B cell (primary cell): ENCODE measurements around the gene SOX3. TPM values are rescaled to one million over a fixed set of nuclear protein-coding genes. Genes with fewer than 3 reads are reported as not detected.

Experiments used
- ATAC-seq: fragments of 200-7000 bp; cut with Tn5 transposase; one replicate; pipeline ENCODE4 v1.10.0; 2021; ENCODE audit warnings: low read depth, mild to moderate bottlenecking, moderate number of reproducible peaks, moderate library complexity
- CTCF ChIA-PET: fragments of 350-600 bp; sonication (Branson Sonifier 250); formaldehyde crosslinking; loops from one replicate; lab custom pipeline; 2021; ENCODE audit warnings: antibody characterized with exemption, inconsistent platforms; lab: Charles Lee
- POLR2A ChIA-PET: fragments of 350-600 bp; sonication (Branson Sonifier 250); formaldehyde crosslinking; loops from one replicate; lab custom pipeline; 2021; ENCODE audit warnings: antibody characterized with exemption; lab: Charles Lee
- DNase-seq: peaks from one replicate; pipeline ENCODE4 v3.0.0; 2013
- H2AFZ ChIP-seq: 2 replicates; pipeline ENCODE4 v1.6.1; 2012; ENCODE audit warnings: mild to moderate bottlenecking, low read depth, low read length; ENCODE audit not compliant: insufficient read depth, poor library complexity, severe bottlenecking
- H3K27ac ChIP-seq, 2 donors: 1 replicate in 1 of 2; 2 replicates in 1 of 2; pipeline ENCODE4 v1.5.1; 2012 to 2013; ENCODE audit warnings: low read length in 2 of 2, mild to moderate bottlenecking in 2 of 2, moderate library complexity in 1 of 2
- H3K27me3 ChIP-seq, 4 experiments: fragments of 200-600 bp in 1 of 4; sonication (generic) in 1 of 4; replicated peaks in 1 of 4; 1 replicate in 2 of 4; 2 replicates in 2 of 4; pipeline versions ENCODE4 v1.6.1 to v1.7.0; 2013 to 2016; ENCODE audit warnings: low read length in 3 of 4, mild to moderate bottlenecking in 2 of 4, mixed read lengths in 1 of 4, moderate library complexity in 1 of 4; ENCODE audit not compliant: insufficient read depth in 4 of 4, control insufficient read depth in 3 of 4; ENCODE audit errors: control extremely low read depth in 1 of 4
- H3K36me3 ChIP-seq, 2 experiments: replicated peaks in 1 of 2; 1 replicate in 1 of 2; 2 replicates in 1 of 2; pipeline versions ENCODE4 v1.6.1 to v1.7.1; 2013; ENCODE audit warnings: low read length in 1 of 2; ENCODE audit not compliant: insufficient read depth in 2 of 2, control insufficient read depth in 1 of 2; ENCODE audit errors: control extremely low read depth in 1 of 2, extremely low read depth in 1 of 2
- H3K4me1 ChIP-seq, 2 donors: fragments of 200-600 bp in 1 of 2; sonication (generic) in 1 of 2; 1 replicate in 1 of 2; 2 replicates in 1 of 2; pipeline versions ENCODE4 v1.5.1 to v1.6.1; 2013 to 2017; ENCODE audit warnings: low read length in 2 of 2; ENCODE audit not compliant: control insufficient read depth in 2 of 2, insufficient read depth in 2 of 2
- H3K4me2 ChIP-seq: replicated peaks from 2 replicates; pipeline ENCODE3; 2012; ENCODE audit warnings: mild to moderate bottlenecking, low read depth, low read length; ENCODE audit not compliant: poor library complexity, severe bottlenecking
- H3K4me3 ChIP-seq, 5 experiments: fragments of 200-600 bp in 1 of 5; sonication (generic) in 1 of 5; 1 replicate in 3 of 5; 2 replicates in 2 of 5; pipeline versions ENCODE4 v1.5.1 to v1.7.0; 2011 to 2016; ENCODE audit warnings: low read length in 4 of 5, mild to moderate bottlenecking in 4 of 5, low read depth in 2 of 5, control low read depth in 1 of 5, moderate library complexity in 1 of 5; ENCODE audit not compliant: insufficient read depth in 1 of 5; ENCODE audit errors: control extremely low read depth in 1 of 5, extremely low read depth in 1 of 5
- H3K79me2 ChIP-seq: fragments of 200-600 bp; sonication (generic); one replicate; pipeline ENCODE4 v1.6.0; 2016; ENCODE audit warnings: low read length; ENCODE audit not compliant: control insufficient read depth, insufficient read depth
- H3K9ac ChIP-seq: fragments of 200-600 bp; sonication (generic); 2 replicates; pipeline ENCODE4 v1.6.1; 2017; ENCODE audit warnings: mild to moderate bottlenecking, low read length, moderate library complexity
- H3K9me3 ChIP-seq, 3 donors: one replicate each; pipeline versions ENCODE4 v1.6.1 to v1.7.1; 2013; ENCODE audit warnings: low read length in 2 of 3; ENCODE audit not compliant: control insufficient read depth in 2 of 3, insufficient read depth in 1 of 3; ENCODE audit errors: control extremely low read depth in 1 of 3
- H4K20me1 ChIP-seq: 2 replicates; pipeline ENCODE4 v1.6.0; 2012; ENCODE audit warnings: mild to moderate bottlenecking, low read length; ENCODE audit not compliant: insufficient read depth, control insufficient read depth, poor library complexity, severe bottlenecking
- H3K27ac Mint-ChIP-seq: one replicate; pipeline ENCODE4 v1.8.0; 2021; ENCODE audit warnings: mixed read lengths
- H3K27me3 Mint-ChIP-seq: one replicate; pipeline ENCODE4 v1.8.0; 2021; ENCODE audit warnings: mixed read lengths
- H3K4me1 Mint-ChIP-seq: one replicate; pipeline ENCODE4 v1.8.0; 2021; ENCODE audit warnings: mixed read lengths
- H3K4me3 Mint-ChIP-seq: one replicate; pipeline ENCODE4 v1.8.0; 2021; ENCODE audit warnings: mixed read lengths
- H3K9me3 Mint-ChIP-seq: one replicate; pipeline ENCODE4 v1.8.0; 2022; ENCODE audit warnings: mixed read lengths; ENCODE audit not compliant: insufficient read depth
- EZH2 ChIP-seq: IDR thresholded peaks from 2 replicates; pipeline ENCODE4 v1.6.1; 2012; ENCODE audit warnings: borderline replicate concordance, low read depth, mild to moderate bottlenecking, moderate library complexity, low read length; ENCODE audit not compliant: insufficient read depth, poor library complexity, severe bottlenecking
- WGBS: methylation state at CpG from one replicate; pipeline ENCODE4 v1.1.5; 2013; ENCODE audit warnings: missing lambda C conversion rate; ENCODE audit not compliant: insufficient coverage; 5-methylcytosine and 5-hydroxymethylcytosine counted together
- intact Hi-C: fragments of 100-400 bp; cut with micrococcal nuclease; formaldehyde crosslinking; loops from one replicate; pipeline ENCODE4 v1.10.0; 2022
- polyA plus RNA-seq: library from polyadenylated mRNA; depleted of rRNA; stranded (reverse); fragments of >200 nt; gene quantifications from 2 replicates; pipeline ENCODE4 v1.2.3, GENCODE V29; 2012
- total RNA-seq, 2 donors: library from RNA; stranded (reverse); fragments of 120-200 nt in 1 of 2; gene quantifications; 1 replicate in 1 of 2; 2 replicates in 1 of 2; pipeline versions ENCODE4 v1.2.3 to v1.2.4, GENCODE V29; 2013 to 2022
- TF ChIP-seq, protein P1 (sequence below): fragments of 200-600 bp; IDR thresholded peaks from one replicate; pipeline ENCODE4 v1.8.0; 2022; ENCODE audit warnings: antibody characterized with exemption, mild to moderate bottlenecking

The SOX3 gene
- total and polyA plus RNA-seq, 2 donors (not counting 1 experiment from before 2014, with no cell fraction given) = not detected

GRCh38 chrX:140526171-140526570 is 21.3 kb upstream of the SOX3 start:
- intact Hi-C loops = no loop called here
- H3K4me3 Mint-ChIP-seq = no peak overlapping the region
- peaks cover 2% of the 10 kb centered on the region for H3K4me1 Mint-ChIP-seq
- no peaks in the 10 kb centered on the region for H3K79me2 ChIP-seq
- CTCF ChIA-PET = no interaction called here
- no peak overlapping the region for H3K27ac Mint-ChIP-seq
- ATAC-seq (no peak), DNase-seq (no peak)
- H3K27me3 Mint-ChIP-seq = no peaks in the 10 kb centered on the region
- no CpG with 5 or more reads among the region's 5 CpGs for WGBS
- no peak overlapping the region for H3K9ac ChIP-seq
- H2AFZ ChIP-seq = no peak overlapping the region
- POLR2A ChIA-PET = no interaction called here
- H3K9me3 Mint-ChIP-seq = no peaks in the 10 kb centered on the region
- H3K9me3 ChIP-seq = no peaks in the 10 kb centered on the region
- no peaks in the 10 kb centered on the region for H3K4me1 ChIP-seq
- H3K36me3 ChIP-seq = no peaks in the 10 kb centered on the region
- H4K20me1 ChIP-seq = no peaks in the 10 kb centered on the region
- no peaks in the 10 kb centered on the region for H3K27me3 ChIP-seq
- TF ChIP-seq EZH2 = no peak
- TF ChIP-seq, protein P1, sequence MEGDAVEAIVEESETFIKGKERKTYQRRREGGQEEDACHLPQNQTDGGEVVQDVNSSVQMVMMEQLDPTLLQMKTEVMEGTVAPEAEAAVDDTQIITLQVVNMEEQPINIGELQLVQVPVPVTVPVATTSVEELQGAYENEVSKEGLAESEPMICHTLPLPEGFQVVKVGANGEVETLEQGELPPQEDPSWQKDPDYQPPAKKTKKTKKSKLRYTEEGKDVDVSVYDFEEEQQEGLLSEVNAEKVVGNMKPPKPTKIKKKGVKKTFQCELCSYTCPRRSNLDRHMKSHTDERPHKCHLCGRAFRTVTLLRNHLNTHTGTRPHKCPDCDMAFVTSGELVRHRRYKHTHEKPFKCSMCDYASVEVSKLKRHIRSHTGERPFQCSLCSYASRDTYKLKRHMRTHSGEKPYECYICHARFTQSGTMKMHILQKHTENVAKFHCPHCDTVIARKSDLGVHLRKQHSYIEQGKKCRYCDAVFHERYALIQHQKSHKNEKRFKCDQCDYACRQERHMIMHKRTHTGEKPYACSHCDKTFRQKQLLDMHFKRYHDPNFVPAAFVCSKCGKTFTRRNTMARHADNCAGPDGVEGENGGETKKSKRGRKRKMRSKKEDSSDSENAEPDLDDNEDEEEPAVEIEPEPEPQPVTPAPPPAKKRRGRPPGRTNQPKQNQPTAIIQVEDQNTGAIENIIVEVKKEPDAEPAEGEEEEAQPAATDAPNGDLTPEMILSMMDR = no peak
- H3K4me3 ChIP-seq = no peak overlapping the region
- no peak overlapping the region for H3K4me2 ChIP-seq
- no peak overlapping the region for H3K27ac ChIP-seq

DNA sequence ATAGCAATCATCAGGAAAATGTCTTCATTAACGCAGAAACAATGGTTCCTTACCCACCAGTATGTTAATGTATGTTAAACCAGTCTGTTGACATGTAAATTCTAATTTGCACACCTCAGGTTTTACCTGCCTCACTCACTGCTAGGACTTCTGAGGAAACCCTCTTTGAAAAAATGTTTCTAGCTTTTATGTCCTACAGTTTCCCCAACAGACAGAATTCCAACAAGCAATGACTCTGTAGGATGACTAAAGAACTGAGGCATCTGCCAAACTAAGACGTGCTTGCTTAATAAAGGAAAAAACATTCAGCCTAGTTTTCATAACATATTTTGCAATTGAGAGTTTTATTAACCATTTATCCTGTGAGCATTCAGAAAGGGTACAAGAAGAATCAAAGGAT is 20.6 kb upstream of the SOX3 start:
- Histone ChIP-seq H3K9ac (no peak overlapping the region), H2AFZ (no peak overlapping the region), H3K27me3 (no peaks in the 10 kb centered on the region), H3K9me3 (no peaks in the 10 kb centered on the region), H3K4me2 (no peak overlapping the region), H3K27ac (no peak overlapping the region), H3K79me2 (no peaks in the 10 kb centered on the region), H3K4me1 (no peaks in the 10 kb centered on the region), H3K36me3 (no peaks in the 10 kb centered on the region), H3K4me3 (no peak overlapping the region), H4K20me1 (no peaks in the 10 kb centered on the region)
- ChIA-PET CTCF (no interaction called here), POLR2A (no interaction called here)
- no peaks in the 10 kb centered on the region for H3K9me3 Mint-ChIP-seq
- ATAC-seq (no peak), DNase-seq (no peak)
- intact Hi-C loops = no loop called here
- TF ChIP-seq EZH2 = no peak
- TF ChIP-seq, protein P1 = no peak
- H3K27me3 Mint-ChIP-seq = no peaks in the 10 kb centered on the region
- no peak overlapping the region for H3K4me3 Mint-ChIP-seq
- no CpG with 5 or more reads among the region's 2 CpGs for WGBS
- H3K27ac Mint-ChIP-seq = no peak overlapping the region
- peaks cover 2% of the 10 kb centered on the region for H3K4me1 Mint-ChIP-seq
